WTC11 (cell line): ENCODE results near the gene SPATA12. TPM values are rescaled to one million over a fixed set of nuclear protein-coding genes. Genes with fewer than 3 reads are reported as not detected.
A peak's percentile ranks its signal among the peaks of the same experiment; 100 is the strongest.

ENCODE experiments used
- ATAC-seq: fragments of 200-7000 bp; cut with Tn5 transposase; 2 replicates; pipeline ENCODE4 v1.10.0; 2021; ENCODE audit warnings: mild to moderate bottlenecking, moderate library complexity
- CTCF ChIA-PET: fragments of 300-600 bp; sonication (Branson Sonifier 250); formaldehyde crosslinking; loops from one replicate; lab custom pipeline; 2021; ENCODE audit warnings: antibody characterized with exemption; lab: Charles Lee
- POLR2A ChIA-PET: fragments of 350-600 bp; sonication (Branson Sonifier 250); formaldehyde crosslinking; loops from one replicate; lab custom pipeline; 2021; ENCODE audit warnings: antibody characterized with exemption; lab: Charles Lee
- DNase-seq: peaks from one replicate; pipeline ENCODE4 v3.0.0; 2021; ENCODE audit warnings: low spot score
- H3K27ac Mint-ChIP-seq: 2 replicates; pipeline ENCODE4 v1.8.0; 2021; ENCODE audit warnings: mixed read lengths
- H3K27me3 Mint-ChIP-seq: 2 replicates; pipeline ENCODE4 v1.8.0; 2021; ENCODE audit warnings: low read depth, mild to moderate bottlenecking, moderate library complexity, mixed read lengths
- H3K36me3 Mint-ChIP-seq: 2 replicates; pipeline ENCODE4 v1.8.0; 2021; ENCODE audit warnings: mixed read lengths
- H3K4me1 Mint-ChIP-seq: 2 replicates; pipeline ENCODE4 v1.8.0; 2022; ENCODE audit warnings: mixed read lengths
- H3K4me3 Mint-ChIP-seq: 2 replicates; pipeline ENCODE4 v1.8.0; 2021; ENCODE audit warnings: mild to moderate bottlenecking, moderate library complexity, mixed read lengths
- H3K9me3 Mint-ChIP-seq: 2 replicates; pipeline ENCODE4 v1.8.0; 2021; ENCODE audit warnings: mixed read lengths
- FOXK1 ChIP-seq: sonication (generic); formaldehyde crosslinking; IDR thresholded peaks from 2 replicates; pipeline ENCODE4 v1.8.0; 2022; ENCODE audit warnings: mild to moderate bottlenecking, moderate library complexity, missing genetic modification reagents
- GTF2I ChIP-seq: fragments of 250-450 bp; sonication (Bioruptor Pico); conservative IDR thresholded peaks from 2 replicates; pipeline ENCODE4 v1.4.0; 2021; ENCODE audit warnings: mild to moderate bottlenecking
- JAZF1 ChIP-seq: fragments of 250-450 bp; sonication (Bioruptor Pico); IDR thresholded peaks from 2 replicates; pipeline ENCODE4 v1.9.0; 2021; ENCODE audit warnings: moderate library complexity, mild to moderate bottlenecking, inconsistent platforms
- KAT7 ChIP-seq: sonication (generic); formaldehyde crosslinking; IDR thresholded peaks from 2 replicates; pipeline ENCODE4 v1.8.1; 2023; ENCODE audit warnings: missing genetic modification reagents, mild to moderate bottlenecking, borderline replicate concordance
- NR1H2 ChIP-seq: sonication (generic); formaldehyde crosslinking; IDR thresholded peaks from 2 replicates; pipeline ENCODE4 v1.9.0; 2021; ENCODE audit warnings: mild to moderate bottlenecking, moderate library complexity, missing genetic modification reagents
- NR2C2 ChIP-seq: sonication (generic); formaldehyde crosslinking; IDR thresholded peaks from 2 replicates; pipeline ENCODE4 v1.8.0; 2022; ENCODE audit warnings: mild to moderate bottlenecking, missing genetic modification reagents
- TEAD1 ChIP-seq: sonication (generic); formaldehyde crosslinking; IDR thresholded peaks from 2 replicates; pipeline ENCODE4 v1.8.0; 2022; ENCODE audit warnings: mild to moderate bottlenecking, missing genetic modification reagents
- ZBTB21 ChIP-seq: sonication (generic); formaldehyde crosslinking; IDR thresholded peaks from 2 replicates; pipeline ENCODE4 v1.8.1; 2023; ENCODE audit warnings: mild to moderate bottlenecking, missing genetic modification reagents, borderline replicate concordance
- ZNF416 ChIP-seq: fragments of 250-450 bp; sonication (Bioruptor Pico); IDR thresholded peaks from 2 replicates; pipeline ENCODE4 v1.9.0; 2021; ENCODE audit warnings: mild to moderate bottlenecking, inconsistent platforms
- ZNF423 ChIP-seq: fragments of 250-450 bp; sonication (Bioruptor Pico); IDR thresholded peaks from 2 replicates; pipeline ENCODE4 v2.1.2; 2022; ENCODE audit warnings: mild to moderate bottlenecking, moderate library complexity
- total RNA-seq: library from RNA; stranded (reverse); gene quantifications from 3 replicates; pipeline ENCODE4 v1.2.3, GENCODE V29; 2021
- TF ChIP-seq, protein P1 (sequence below): sonication (generic); formaldehyde crosslinking; IDR thresholded peaks from 2 replicates; pipeline ENCODE4 v1.8.0; 2022; ENCODE audit warnings: missing genetic modification reagents
- TF ChIP-seq, protein P2 (sequence below): sonication (generic); formaldehyde crosslinking; IDR thresholded peaks from 2 replicates; pipeline ENCODE4 v1.8.0; 2022; ENCODE audit warnings: mild to moderate bottlenecking, missing genetic modification reagents
- TF ChIP-seq, protein P3 (sequence below): sonication (generic); formaldehyde crosslinking; IDR thresholded peaks from 2 replicates; pipeline ENCODE4 v1.8.1; 2022; ENCODE audit warnings: low read depth, mild to moderate bottlenecking, moderate library complexity, missing genetic modification reagents, borderline replicate concordance
- TF ChIP-seq, protein P4 (sequence below): sonication (generic); formaldehyde crosslinking; IDR thresholded peaks from 2 replicates; pipeline ENCODE4 v1.8.0; 2022; ENCODE audit warnings: mild to moderate bottlenecking, missing genetic modification reagents
- TF ChIP-seq, protein P5 (sequence below): sonication (generic); formaldehyde crosslinking; IDR thresholded peaks from 2 replicates; pipeline ENCODE4 v1.8.0; 2023; ENCODE audit warnings: missing genetic modification reagents
- TF ChIP-seq, protein P6 (sequence below): sonication (generic); formaldehyde crosslinking; IDR thresholded peaks from 2 replicates; pipeline ENCODE4 v1.8.1; 2023; ENCODE audit warnings: mild to moderate bottlenecking, missing genetic modification reagents
- TF ChIP-seq, protein P7 (sequence below): sonication (generic); formaldehyde crosslinking; IDR thresholded peaks from 2 replicates; pipeline ENCODE4 v1.8.1; 2023; ENCODE audit warnings: mild to moderate bottlenecking, missing genetic modification reagents
- TF ChIP-seq, protein P8 (sequence below): sonication (generic); formaldehyde crosslinking; IDR thresholded peaks from 2 replicates; pipeline ENCODE4 v1.8.1; 2022; ENCODE audit warnings: mild to moderate bottlenecking, moderate library complexity, missing genetic modification reagents
- TF ChIP-seq, protein P9 (sequence below): sonication (generic); formaldehyde crosslinking; conservative IDR thresholded peaks from 2 replicates; pipeline ENCODE4 v1.8.1; 2022; ENCODE audit warnings: mild to moderate bottlenecking, missing genetic modification reagents

SPATA12 gene
- total RNA-seq, 1 experiment from 2014 or later, result 0.39 TPM

DNA sequence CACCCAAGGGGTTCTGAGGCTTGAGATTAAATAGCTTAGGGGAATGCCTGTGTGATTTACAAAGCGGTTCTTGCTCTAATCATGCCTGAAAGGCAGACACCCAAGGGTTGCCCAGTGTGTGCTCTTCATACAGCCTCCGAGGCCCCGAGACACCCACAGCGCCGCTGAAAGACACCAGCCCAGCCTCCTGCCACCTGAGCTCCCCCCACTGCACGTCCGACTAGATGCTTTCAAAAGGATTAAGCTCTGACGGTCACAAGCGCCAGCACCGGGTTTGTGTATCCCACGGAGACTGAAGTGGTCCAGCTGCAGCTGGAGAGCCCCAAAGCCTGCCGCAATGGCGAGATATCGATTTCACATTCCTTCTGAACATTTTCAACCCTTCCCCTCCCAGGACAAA is 50.3 kb downstream of the SPATA12 start:
- no peak for DNase-seq
- peak overlapping the region; percentile 83 for H3K27ac Mint-ChIP-seq
- H3K36me3 Mint-ChIP-seq, result peaks cover 58% of the 10 kb centered on the region
- ChIA-PET CTCF (interaction anchor here (0.8 to 4.2 kb wide), 11 partner anchors 10 to 74 kb away, joined by 3 to 35 read pairs (median 4); no protein-coding TSS in a partner anchor), POLR2A (interaction anchor here (0.6 to 0.8 kb wide), 2 partner anchors 14 to 52 kb away, joined by 3 to 6 read pairs; no protein-coding TSS in a partner anchor)
- peak; percentile 56; the same call in 1 of the 2 replicates for TF ChIP-seq ZNF423 (CRISPR knock-in tag)
- peak; percentile 34; the same call in 1 of the 2 replicates for TF ChIP-seq TEAD1 (CRISPR knock-in tag)
- TF ChIP-seq, protein P1, sequence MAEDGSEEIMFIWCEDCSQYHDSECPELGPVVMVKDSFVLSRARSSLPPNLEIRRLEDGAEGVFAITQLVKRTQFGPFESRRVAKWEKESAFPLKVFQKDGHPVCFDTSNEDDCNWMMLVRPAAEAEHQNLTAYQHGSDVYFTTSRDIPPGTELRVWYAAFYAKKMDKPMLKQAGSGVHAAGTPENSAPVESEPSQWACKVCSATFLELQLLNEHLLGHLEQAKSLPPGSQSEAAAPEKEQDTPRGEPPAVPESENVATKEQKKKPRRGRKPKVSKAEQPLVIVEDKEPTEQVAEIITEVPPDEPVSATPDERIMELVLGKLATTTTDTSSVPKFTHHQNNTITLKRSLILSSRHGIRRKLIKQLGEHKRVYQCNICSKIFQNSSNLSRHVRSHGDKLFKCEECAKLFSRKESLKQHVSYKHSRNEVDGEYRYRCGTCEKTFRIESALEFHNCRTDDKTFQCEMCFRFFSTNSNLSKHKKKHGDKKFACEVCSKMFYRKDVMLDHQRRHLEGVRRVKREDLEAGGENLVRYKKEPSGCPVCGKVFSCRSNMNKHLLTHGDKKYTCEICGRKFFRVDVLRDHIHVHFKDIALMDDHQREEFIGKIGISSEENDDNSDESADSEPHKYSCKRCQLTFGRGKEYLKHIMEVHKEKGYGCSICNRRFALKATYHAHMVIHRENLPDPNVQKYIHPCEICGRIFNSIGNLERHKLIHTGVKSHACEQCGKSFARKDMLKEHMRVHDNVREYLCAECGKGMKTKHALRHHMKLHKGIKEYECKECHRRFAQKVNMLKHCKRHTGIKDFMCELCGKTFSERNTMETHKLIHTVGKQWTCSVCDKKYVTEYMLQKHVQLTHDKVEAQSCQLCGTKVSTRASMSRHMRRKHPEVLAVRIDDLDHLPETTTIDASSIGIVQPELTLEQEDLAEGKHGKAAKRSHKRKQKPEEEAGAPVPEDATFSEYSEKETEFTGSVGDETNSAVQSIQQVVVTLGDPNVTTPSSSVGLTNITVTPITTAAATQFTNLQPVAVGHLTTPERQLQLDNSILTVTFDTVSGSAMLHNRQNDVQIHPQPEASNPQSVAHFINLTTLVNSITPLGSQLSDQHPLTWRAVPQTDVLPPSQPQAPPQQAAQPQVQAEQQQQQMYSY (CRISPR knock-in tag), result no peak
- TF ChIP-seq KAT7, result no peak
- TF ChIP-seq, protein P2, sequence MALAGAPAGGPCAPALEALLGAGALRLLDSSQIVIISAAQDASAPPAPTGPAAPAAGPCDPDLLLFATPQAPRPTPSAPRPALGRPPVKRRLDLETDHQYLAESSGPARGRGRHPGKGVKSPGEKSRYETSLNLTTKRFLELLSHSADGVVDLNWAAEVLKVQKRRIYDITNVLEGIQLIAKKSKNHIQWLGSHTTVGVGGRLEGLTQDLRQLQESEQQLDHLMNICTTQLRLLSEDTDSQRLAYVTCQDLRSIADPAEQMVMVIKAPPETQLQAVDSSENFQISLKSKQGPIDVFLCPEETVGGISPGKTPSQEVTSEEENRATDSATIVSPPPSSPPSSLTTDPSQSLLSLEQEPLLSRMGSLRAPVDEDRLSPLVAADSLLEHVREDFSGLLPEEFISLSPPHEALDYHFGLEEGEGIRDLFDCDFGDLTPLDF (CRISPR knock-in tag), result no peak
- TF ChIP-seq, protein P3, sequence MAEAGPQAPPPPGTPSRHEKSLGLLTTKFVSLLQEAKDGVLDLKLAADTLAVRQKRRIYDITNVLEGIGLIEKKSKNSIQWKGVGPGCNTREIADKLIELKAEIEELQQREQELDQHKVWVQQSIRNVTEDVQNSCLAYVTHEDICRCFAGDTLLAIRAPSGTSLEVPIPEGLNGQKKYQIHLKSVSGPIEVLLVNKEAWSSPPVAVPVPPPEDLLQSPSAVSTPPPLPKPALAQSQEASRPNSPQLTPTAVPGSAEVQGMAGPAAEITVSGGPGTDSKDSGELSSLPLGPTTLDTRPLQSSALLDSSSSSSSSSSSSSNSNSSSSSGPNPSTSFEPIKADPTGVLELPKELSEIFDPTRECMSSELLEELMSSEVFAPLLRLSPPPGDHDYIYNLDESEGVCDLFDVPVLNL (CRISPR knock-in tag), result no peak
- TF ChIP-seq, protein P4, sequence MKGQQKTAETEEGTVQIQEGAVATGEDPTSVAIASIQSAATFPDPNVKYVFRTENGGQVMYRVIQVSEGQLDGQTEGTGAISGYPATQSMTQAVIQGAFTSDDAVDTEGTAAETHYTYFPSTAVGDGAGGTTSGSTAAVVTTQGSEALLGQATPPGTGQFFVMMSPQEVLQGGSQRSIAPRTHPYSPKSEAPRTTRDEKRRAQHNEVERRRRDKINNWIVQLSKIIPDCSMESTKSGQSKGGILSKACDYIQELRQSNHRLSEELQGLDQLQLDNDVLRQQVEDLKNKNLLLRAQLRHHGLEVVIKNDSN (CRISPR knock-in tag), result no peak
- TF ChIP-seq, protein P5, sequence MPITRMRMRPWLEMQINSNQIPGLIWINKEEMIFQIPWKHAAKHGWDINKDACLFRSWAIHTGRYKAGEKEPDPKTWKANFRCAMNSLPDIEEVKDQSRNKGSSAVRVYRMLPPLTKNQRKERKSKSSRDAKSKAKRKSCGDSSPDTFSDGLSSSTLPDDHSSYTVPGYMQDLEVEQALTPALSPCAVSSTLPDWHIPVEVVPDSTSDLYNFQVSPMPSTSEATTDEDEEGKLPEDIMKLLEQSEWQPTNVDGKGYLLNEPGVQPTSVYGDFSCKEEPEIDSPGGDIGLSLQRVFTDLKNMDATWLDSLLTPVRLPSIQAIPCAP, result no peak
- no peaks in the 10 kb centered on the region for H3K9me3 Mint-ChIP-seq
- no peak overlapping the region; the same call in 1 of the 2 replicates for H3K4me3 Mint-ChIP-seq
- H3K27me3 Mint-ChIP-seq, result no peaks in the 10 kb centered on the region
- no peak for ATAC-seq
- H3K4me1 Mint-ChIP-seq, result peaks cover 46% of the 10 kb centered on the region

DNA sequence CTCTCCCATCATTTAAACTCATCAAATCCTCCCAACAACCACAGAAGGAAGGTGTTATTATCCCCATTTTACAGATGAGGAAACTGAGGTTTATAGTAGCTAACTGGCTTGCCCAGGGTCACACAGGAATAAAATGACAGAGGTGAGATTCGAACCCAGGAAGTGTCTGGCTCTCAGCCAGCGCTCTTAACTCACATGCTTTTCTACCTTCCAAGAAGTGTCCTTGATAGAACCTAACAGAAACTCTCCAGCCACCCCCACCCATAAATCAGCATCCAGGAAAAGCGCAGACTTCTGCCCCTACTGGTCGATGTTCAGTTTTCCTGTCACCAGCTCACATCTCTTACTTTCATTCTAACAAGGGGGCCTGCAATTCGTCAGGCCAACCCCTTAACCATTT is 51.7 kb downstream of the SPATA12 start:
- H3K9me3 Mint-ChIP-seq, result no peaks in the 10 kb centered on the region
- TF ChIP-seq GTF2I (CRISPR knock-in tag) (peak; percentile 91), NR2C2 (CRISPR knock-in tag) (no peak), ZBTB21 (CRISPR knock-in tag) (no peak)
- TF ChIP-seq, all 79 proteins: peak for 1
- no peaks in the 10 kb centered on the region for H3K27me3 Mint-ChIP-seq
- no peak overlapping the region for H3K4me3 Mint-ChIP-seq
- peak overlapping the region; percentile 11; the same call in 1 of the 2 replicates for H3K27ac Mint-ChIP-seq
- DNase-seq, result peak; percentile 34
- ChIA-PET CTCF (interaction anchor here (0.5 to 4.2 kb wide), 13 partner anchors 8 to 543 kb away, joined by 3 to 35 read pairs (median 5); no protein-coding TSS in a partner anchor), POLR2A (interaction anchor here (0.6 kb wide), 1 partner anchor 75 kb away, joined by 3 read pairs; no protein-coding TSS in a partner anchor)
- H3K4me1 Mint-ChIP-seq, result peaks cover 56% of the 10 kb centered on the region
- no peak; the same call in 1 of the 2 replicates for ATAC-seq
- peaks cover 48% of the 10 kb centered on the region for H3K36me3 Mint-ChIP-seq

DNA sequence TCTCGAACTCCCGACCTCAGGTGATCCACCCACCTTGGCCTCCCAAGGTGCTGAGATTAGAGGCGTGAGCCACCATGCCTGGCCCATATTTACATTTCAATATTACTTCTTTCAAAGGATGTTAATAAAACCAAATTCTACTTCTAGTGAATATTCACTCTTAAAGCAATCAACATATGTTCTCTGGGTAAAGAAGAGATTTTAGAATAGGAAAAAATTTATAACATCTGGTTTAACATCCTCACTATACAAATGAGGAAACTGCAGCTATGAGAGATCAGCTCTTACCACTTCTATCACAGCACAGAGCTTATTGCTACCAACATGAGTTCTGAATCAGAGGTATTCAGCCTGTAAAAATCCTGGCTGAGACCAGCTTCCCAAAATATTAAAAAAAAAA is 56.0 kb downstream of the SPATA12 start:
- DNase-seq (no peak), ATAC-seq (no peak)
- H3K36me3 Mint-ChIP-seq, result peaks cover 23% of the 10 kb centered on the region
- no peak overlapping the region for H3K27ac Mint-ChIP-seq
- no peaks in the 10 kb centered on the region for H3K27me3 Mint-ChIP-seq
- no peak overlapping the region for H3K4me3 Mint-ChIP-seq
- no peaks in the 10 kb centered on the region for H3K9me3 Mint-ChIP-seq
- POLR2A ChIA-PET, result no interaction called here
- CTCF ChIA-PET, result interaction anchor here (0.7 to 1.6 kb wide), 4 partner anchors 13 to 1190 kb away, joined by 3 to 5 read pairs (median 3); partner anchors contain the start of genes HTD2 and RPP14
- peaks cover 54% of the 10 kb centered on the region for H3K4me1 Mint-ChIP-seq
- TF ChIP-seq ZNF416 (CRISPR knock-in tag) (no peak), JAZF1 (CRISPR knock-in tag) (no peak), GTF2I (CRISPR knock-in tag) (no peak), ZBTB21 (CRISPR knock-in tag) (no peak), FOXK1 (CRISPR knock-in tag) (no peak), NR1H2 (no peak)
- TF ChIP-seq, protein P6, sequence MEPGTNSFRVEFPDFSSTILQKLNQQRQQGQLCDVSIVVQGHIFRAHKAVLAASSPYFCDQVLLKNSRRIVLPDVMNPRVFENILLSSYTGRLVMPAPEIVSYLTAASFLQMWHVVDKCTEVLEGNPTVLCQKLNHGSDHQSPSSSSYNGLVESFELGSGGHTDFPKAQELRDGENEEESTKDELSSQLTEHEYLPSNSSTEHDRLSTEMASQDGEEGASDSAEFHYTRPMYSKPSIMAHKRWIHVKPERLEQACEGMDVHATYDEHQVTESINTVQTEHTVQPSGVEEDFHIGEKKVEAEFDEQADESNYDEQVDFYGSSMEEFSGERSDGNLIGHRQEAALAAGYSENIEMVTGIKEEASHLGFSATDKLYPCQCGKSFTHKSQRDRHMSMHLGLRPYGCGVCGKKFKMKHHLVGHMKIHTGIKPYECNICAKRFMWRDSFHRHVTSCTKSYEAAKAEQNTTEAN (CRISPR knock-in tag), result no peak
- TF ChIP-seq, protein P7, sequence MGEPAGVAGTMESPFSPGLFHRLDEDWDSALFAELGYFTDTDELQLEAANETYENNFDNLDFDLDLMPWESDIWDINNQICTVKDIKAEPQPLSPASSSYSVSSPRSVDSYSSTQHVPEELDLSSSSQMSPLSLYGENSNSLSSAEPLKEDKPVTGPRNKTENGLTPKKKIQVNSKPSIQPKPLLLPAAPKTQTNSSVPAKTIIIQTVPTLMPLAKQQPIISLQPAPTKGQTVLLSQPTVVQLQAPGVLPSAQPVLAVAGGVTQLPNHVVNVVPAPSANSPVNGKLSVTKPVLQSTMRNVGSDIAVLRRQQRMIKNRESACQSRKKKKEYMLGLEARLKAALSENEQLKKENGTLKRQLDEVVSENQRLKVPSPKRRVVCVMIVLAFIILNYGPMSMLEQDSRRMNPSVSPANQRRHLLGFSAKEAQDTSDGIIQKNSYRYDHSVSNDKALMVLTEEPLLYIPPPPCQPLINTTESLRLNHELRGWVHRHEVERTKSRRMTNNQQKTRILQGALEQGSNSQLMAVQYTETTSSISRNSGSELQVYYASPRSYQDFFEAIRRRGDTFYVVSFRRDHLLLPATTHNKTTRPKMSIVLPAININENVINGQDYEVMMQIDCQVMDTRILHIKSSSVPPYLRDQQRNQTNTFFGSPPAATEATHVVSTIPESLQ (CRISPR knock-in tag), result no peak
- TF ChIP-seq, protein P8, sequence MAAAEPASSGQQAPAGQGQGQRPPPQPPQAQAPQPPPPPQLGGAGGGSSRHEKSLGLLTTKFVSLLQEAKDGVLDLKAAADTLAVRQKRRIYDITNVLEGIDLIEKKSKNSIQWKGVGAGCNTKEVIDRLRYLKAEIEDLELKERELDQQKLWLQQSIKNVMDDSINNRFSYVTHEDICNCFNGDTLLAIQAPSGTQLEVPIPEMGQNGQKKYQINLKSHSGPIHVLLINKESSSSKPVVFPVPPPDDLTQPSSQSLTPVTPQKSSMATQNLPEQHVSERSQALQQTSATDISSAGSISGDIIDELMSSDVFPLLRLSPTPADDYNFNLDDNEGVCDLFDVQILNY (CRISPR knock-in tag), result no peak
- TF ChIP-seq, protein P9, sequence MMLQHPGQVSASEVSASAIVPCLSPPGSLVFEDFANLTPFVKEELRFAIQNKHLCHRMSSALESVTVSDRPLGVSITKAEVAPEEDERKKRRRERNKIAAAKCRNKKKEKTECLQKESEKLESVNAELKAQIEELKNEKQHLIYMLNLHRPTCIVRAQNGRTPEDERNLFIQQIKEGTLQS, result no peak
